GM18508 (cell line): ENCODE results near the gene SAMD8.
"Not testable (repeated sequence)": the region's sequence is repeated elsewhere in the genome, so short reads cannot be mapped to it uniquely, and the experiment has no call there.

Experiments
- ATAC-seq: cut with Tn5 transposase; IDR thresholded peaks from one replicate; pipeline ENCODE4 v1.9.1; 2021; ENCODE audit warnings: moderate number of reproducible peaks; ENCODE audit not compliant: insufficient read depth, unreplicated experiment

Gene SAMD8

GRCh38 chr10:75187961-75188426 lies 76.5 kb downstream of the SAMD8 start:
- no peak for ATAC-seq

GRCh38 chr10:75188522-75188921 lies 77.1 kb downstream of the SAMD8 start:
- ATAC-seq, result not testable (repeated sequence)

- no peak for ATAC-seq
Measured at GRCh38 chr10:75189266-75190096, 78.0 kb downstream of the SAMD8 start.

- ATAC-seq, result no peak
Measured at GRCh38 chr10:75191821-75192568, 80.5 kb downstream of the SAMD8 start.

- ATAC-seq, result not testable (repeated sequence)
Measured at GRCh38 chr10:75194625-75195024, 83.2 kb downstream of the SAMD8 start.

DNA sequence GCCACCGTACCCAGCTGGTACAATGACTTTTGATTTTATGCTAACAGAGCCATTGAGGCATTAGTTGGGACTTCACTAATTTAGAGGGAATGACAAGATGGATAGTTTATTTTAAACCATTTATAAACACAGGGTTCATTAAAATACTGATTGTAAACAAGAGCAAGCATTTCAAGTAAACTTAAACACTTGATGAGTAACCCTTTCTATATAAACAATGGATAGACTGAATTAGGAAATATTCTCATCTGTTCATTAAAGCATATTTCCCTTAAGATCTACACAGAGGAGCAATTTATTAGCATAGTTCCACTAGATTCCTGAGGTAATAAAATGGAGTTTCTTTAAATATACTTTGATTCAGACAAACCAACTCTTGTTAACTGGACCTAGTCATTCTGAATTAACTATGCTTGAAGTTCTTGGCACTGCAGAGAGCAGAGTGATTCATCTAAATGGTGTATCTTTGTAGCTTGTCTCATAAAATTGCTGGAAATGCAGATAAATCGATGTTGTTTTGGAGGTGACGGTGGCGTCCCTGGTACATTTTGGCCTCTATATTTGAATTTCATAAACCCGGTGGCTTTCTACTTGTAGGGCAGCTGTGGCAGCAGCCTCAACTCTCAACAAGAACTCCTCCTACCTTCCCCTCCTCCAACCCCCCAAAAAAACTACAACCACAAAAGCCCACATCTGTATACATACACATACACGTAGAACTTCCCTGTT lies 83.7 kb downstream of the SAMD8 start:
- no peak for ATAC-seq

DNA sequence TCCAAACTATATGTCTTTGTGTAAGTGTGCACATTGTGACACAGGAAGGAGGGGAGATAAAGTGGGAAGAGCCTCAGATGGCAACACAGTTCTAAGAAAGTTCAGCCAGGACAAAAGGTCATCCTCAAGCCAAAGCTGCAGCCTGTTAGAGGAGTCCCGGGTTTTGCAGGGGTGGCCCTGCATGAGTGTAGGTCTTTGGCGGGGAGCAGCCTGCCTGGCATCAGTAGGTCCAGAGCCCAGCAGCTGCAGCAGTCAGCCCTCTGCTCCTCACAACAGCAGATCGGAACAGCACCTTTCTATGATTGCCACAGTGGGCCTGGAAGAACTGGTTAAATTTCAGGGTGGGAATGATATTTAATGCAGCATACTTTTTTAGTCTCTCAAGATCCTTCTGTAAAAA lies 85.6 kb downstream of the SAMD8 start:
- ATAC-seq, result no peak

DNA sequence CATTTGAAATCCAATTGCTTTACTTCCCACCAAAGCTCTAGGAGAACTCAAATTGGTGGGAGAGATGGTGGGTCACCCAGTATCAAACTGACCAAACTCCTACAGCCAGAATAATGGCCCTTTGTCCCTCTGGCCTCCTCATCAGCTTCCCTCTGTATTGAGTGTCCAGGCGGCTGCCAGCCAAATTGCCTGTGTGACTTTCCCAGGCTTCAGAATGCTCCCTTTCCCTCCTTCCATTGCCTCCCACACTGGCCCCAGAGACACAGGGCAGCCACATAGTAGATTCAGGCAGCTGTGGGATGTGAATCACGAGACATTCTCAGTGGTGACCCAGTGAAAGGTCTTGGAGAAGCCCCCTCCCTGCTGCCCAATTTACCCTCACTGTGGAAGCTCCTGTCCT lies 86.5 kb downstream of the SAMD8 start:
- ATAC-seq, result no peak

- ATAC-seq, result not testable (repeated sequence)
Measured at GRCh38 chr10:75199949-75200348, 88.5 kb downstream of the SAMD8 start.

DNA sequence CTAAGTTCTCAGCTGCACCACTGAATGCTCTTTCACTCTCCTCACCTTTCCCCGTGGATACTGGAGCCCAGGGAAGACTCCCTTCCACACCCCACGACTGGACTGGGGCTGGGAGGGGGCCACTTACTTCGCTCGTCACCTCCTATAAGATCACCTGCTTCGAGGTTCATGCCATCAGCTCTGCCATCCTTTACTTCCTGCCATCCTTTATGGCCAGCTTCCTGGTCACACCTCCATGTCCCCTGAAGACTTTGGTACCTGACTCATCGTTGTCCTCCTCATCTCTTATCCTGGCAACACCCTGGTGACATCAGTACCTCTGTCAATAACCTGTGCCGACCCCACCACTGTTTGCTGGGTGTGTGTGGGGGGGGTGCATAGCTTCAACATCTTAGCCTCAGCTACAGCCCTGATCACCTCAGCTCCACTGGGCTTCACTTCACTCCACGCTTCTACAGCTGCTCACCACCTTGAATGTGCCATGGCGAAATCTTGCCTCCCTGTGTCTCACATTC lies 90.4 kb downstream of the SAMD8 start:
- no peak for ATAC-seq

- ATAC-seq, result no peak
Measured at GRCh38 chr10:75202321-75203045, 91.0 kb downstream of the SAMD8 start.

DNA sequence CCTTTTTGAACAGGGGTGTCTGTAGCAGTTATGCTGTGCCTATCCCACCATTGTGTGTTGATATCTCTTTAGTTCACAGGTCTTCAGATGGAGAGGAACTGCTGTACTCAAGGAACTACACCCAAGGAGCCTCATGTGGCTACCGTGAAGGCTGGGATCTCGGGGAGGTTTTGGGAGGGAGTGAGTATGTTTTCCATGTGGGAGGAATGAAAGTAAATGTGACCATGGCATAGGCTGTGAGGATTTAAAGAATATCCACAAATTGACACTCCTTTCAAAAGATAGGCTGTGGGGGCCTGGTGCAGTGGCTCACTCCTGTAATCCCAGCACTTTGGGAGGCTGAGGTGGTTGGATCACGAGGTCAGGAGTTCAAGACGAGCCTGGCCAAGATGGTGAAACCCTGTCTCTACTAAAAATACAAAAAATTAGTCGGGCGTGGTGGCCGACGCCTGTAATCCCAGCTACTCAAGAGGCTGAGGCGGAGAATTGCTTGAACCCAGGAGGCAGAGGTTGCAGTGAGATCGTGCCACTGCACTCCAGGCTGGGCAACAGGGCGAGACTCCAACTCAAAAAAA lies 91.7 kb downstream of the SAMD8 start:
- not testable (repeated sequence) for ATAC-seq

DNA sequence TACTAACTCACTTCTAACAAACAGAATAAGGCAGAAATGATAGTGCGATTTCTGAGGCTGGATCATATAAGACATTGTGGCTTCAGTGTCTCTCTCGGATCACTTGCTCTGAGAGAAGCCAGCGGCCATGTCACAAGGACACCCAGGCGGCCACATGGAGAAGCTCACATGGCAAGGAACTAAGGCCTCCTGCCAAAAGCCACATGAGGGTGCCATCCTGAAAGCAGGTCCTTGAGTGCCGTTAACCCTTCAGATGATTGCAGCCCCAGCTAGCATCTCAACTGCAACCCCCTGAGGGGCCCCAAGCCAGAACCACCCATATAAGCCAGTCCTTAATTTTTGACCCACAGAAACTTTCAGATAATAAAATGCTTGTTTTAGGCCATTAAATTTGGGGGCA lies 92.3 kb downstream of the SAMD8 start:
- ATAC-seq, result no peak

- ATAC-seq, result no peak
Measured at GRCh38 chr10:75205908-75206307, 94.5 kb downstream of the SAMD8 start.

- ATAC-seq, result not testable (repeated sequence)
Measured at GRCh38 chr10:75206638-75207037, 95.2 kb downstream of the SAMD8 start.

- ATAC-seq, result no peak
Measured at GRCh38 chr10:75207079-75207856, 95.8 kb downstream of the SAMD8 start.

GRCh38 chr10:75207857-75208144 lies 96.3 kb downstream of the SAMD8 start:
- ATAC-seq, result no peak

- no peak for ATAC-seq
Measured at GRCh38 chr10:75208181-75208580, 96.7 kb downstream of the SAMD8 start.
